CD4-positive, alpha-beta T cell treated with Interleukin-17A for 4 hours (primary cell): ENCODE measurements around the gene EIF4EBP2.

Experiments
- DNase-seq: peaks from one replicate; pipeline ENCODE4 v3.0.0-alpha.2; 2020; ENCODE audit warnings: mixed read lengths

EIF4EBP2 gene

GRCh38 chr10:70404036-70404786 lies at the start of gene EIF4EBP2:
TSS of gene EIF4EBP2 (plus strand) at chr10:70404145. CDS start at chr10:70404402, 257 bp downstream.
- peak; percentile 99 for DNase-seq

GRCh38 chr10:70354556-70354955 lies 49.4 kb upstream of the EIF4EBP2 start:
- no peak for DNase-seq

GRCh38 chr10:70355051-70356021 lies 48.6 kb upstream of the EIF4EBP2 start:
- no peak for DNase-seq

GRCh38 chr10:70357565-70357964 lies 46.4 kb upstream of the EIF4EBP2 start:
- no peak for DNase-seq

GRCh38 chr10:70358446-70358845 lies 45.5 kb upstream of the EIF4EBP2 start:
- no peak for DNase-seq

GRCh38 chr10:70359017-70359550 lies 44.9 kb upstream of the EIF4EBP2 start:
- DNase-seq = no peak

GRCh38 chr10:70360215-70360614 lies 43.7 kb upstream of the EIF4EBP2 start:
- DNase-seq = no peak

GRCh38 chr10:70362328-70362727 lies 41.6 kb upstream of the EIF4EBP2 start:
- no peak for DNase-seq

- DNase-seq = no peak
These were observed 40.7 kb upstream of the EIF4EBP2 start for GRCh38 chr10:70363292-70363691.

- peak; percentile 89 for DNase-seq
These were observed 39.8 kb upstream of the EIF4EBP2 start for GRCh38 chr10:70363971-70364771.

GRCh38 chr10:70364772-70365091 lies 39.2 kb upstream of the EIF4EBP2 start:
- no peak for DNase-seq

GRCh38 chr10:70367195-70367796 lies 36.6 kb upstream of the EIF4EBP2 start:
- no peak for DNase-seq

- no peak for DNase-seq
These were observed 35.0 kb upstream of the EIF4EBP2 start for GRCh38 chr10:70368774-70369482.

- no peak for DNase-seq
These were observed 34.4 kb upstream of the EIF4EBP2 start for GRCh38 chr10:70369498-70370018.

GRCh38 chr10:70370766-70371165 lies 33.2 kb upstream of the EIF4EBP2 start:
- DNase-seq = no peak

GRCh38 chr10:70371846-70372245 lies 32.1 kb upstream of the EIF4EBP2 start:
- no peak for DNase-seq

GRCh38 chr10:70374775-70375614 lies 28.9 kb upstream of the EIF4EBP2 start:
- no peak for DNase-seq

- DNase-seq = no peak
These were observed 27.2 kb upstream of the EIF4EBP2 start for GRCh38 chr10:70376436-70377378.

GRCh38 chr10:70378122-70378521 lies 25.8 kb upstream of the EIF4EBP2 start:
- DNase-seq = no peak
